Sciatic nerve (tissue), 2 donors: ENCODE results near the gene KRTAP29-1. TPM values are rescaled to one million over a fixed set of nuclear protein-coding genes. Genes with fewer than 3 reads are reported as not detected.
"Not testable (repeated sequence)": the region's sequence is repeated elsewhere in the genome, so short reads cannot be mapped to it uniquely, and the experiment has no call there.

ENCODE experiments used
- ATAC-seq: fragments of 200-7000 bp; cut with Tn5 transposase; one replicate; pipeline ENCODE4 v1.9.1; 2020; ENCODE audit warnings: mild to moderate bottlenecking, moderate library complexity
- DNase-seq: peaks from one replicate; pipeline ENCODE4 v3.0.0-alpha.2; 2020; ENCODE audit warnings: low spot score
- intact Hi-C: fragments of 100-400 bp; cut with DNase I; formaldehyde crosslinking; loops from one replicate; pipeline ENCODE4 v1.14.2; 2022
- total RNA-seq: library from RNA; stranded (reverse); fragmentation: NEBNext Ultra II Directional; extraction: Animal tissue kit (Norgen Biotek cat#: 25700); gene quantifications from one replicate; pipeline ENCODE4 v1.2.1, GENCODE V29; 2021
- donor health status: DM: no; HTN: no; CAD: no.
- donor health status: DM: no; HTN: no; CAD: no.

Gene KRTAP29-1
- total RNA-seq, 1 donor from 2014 or later: not detected

GRCh38 chr17:41258406-41258805 lies 44.2 kb downstream of the KRTAP29-1 start:
- ATAC-seq (no peak), DNase-seq (no peak)
- intact Hi-C loops: no loop called here

- no peak for ATAC-seq
- intact Hi-C loops: no loop called here
- no peak for DNase-seq
Measured at GRCh38 chr17:41256291-41256685, 46.4 kb downstream of the KRTAP29-1 start.

GRCh38 chr17:41255381-41256290 lies 47.0 kb downstream of the KRTAP29-1 start, which contains the start of gene KRTAP9-9:
TSS of gene KRTAP9-9 (plus strand) at chr17:41255384.
- DNase-seq, ATAC-seq, intact Hi-C loops: not testable (repeated sequence)

- intact Hi-C loops: no loop called here
- ATAC-seq (no peak), DNase-seq (no peak)
Measured at GRCh38 chr17:41254861-41255260, 47.8 kb downstream of the KRTAP29-1 start.

Other genes with a start within 250 kb of the KRTAP29-1 start
- not detected for gene KRTAP2-2, start 247.6 kb downstream of the KRTAP29-1 start, total RNA-seq
- not detected for gene KRTAP2-3, start 242.7 kb downstream of the KRTAP29-1 start, total RNA-seq
- not detected for gene KRTAP2-4, start 237.0 kb downstream of the KRTAP29-1 start, total RNA-seq
- gene KRTAP4-7, start 218.7 kb downstream of the KRTAP29-1 start, total RNA-seq: not detected
- not detected for gene KRTAP4-8, start 204.7 kb downstream of the KRTAP29-1 start, total RNA-seq
- gene KRTAP4-16, start 200.6 kb downstream of the KRTAP29-1 start, total RNA-seq: not detected
- gene KRTAP4-9, start 197.5 kb downstream of the KRTAP29-1 start, total RNA-seq: not detected
- not detected for gene KRTAP4-11, start 184.5 kb downstream of the KRTAP29-1 start, total RNA-seq
- not detected for gene KRTAP4-12, start 178.7 kb downstream of the KRTAP29-1 start, total RNA-seq
- not detected for gene KRTAP4-6, start 162.3 kb downstream of the KRTAP29-1 start, total RNA-seq
- not detected for gene KRTAP4-5, start 153.0 kb downstream of the KRTAP29-1 start, total RNA-seq
- not detected for gene KRTAP4-4, start 142.1 kb downstream of the KRTAP29-1 start, total RNA-seq
- not detected for gene KRTAP4-3, start 134.6 kb downstream of the KRTAP29-1 start, total RNA-seq
- gene KRTAP4-2, start 124.6 kb downstream of the KRTAP29-1 start, total RNA-seq: not detected
- not detected for gene KRTAP4-1, start 117.9 kb downstream of the KRTAP29-1 start, total RNA-seq
- not detected for gene KRTAP9-1, start 113.0 kb downstream of the KRTAP29-1 start, total RNA-seq
- gene KRTAP9-2, start 76.2 kb downstream of the KRTAP29-1 start, total RNA-seq: not detected
- not detected for gene KRTAP9-3, start 70.4 kb downstream of the KRTAP29-1 start, total RNA-seq
- not detected for gene KRTAP9-8, start 64.9 kb downstream of the KRTAP29-1 start, total RNA-seq
- not detected for gene KRTAP9-4, start 53.2 kb downstream of the KRTAP29-1 start, total RNA-seq
- not detected for gene KRTAP9-9, start 47.5 kb downstream of the KRTAP29-1 start, total RNA-seq
- not detected for gene KRTAP9-6, start 37.5 kb downstream of the KRTAP29-1 start, total RNA-seq
- not detected for gene KRTAP9-7, start 27.2 kb downstream of the KRTAP29-1 start, total RNA-seq
- gene KRTAP16-1, start 6.5 kb upstream of the KRTAP29-1 start, total RNA-seq: not detected
- not detected for gene KRTAP17-1, start 12.9 kb upstream of the KRTAP29-1 start, total RNA-seq
- gene KRT33A, start 48.0 kb upstream of the KRTAP29-1 start, total RNA-seq: not detected
- gene KRT33B, start 67.0 kb upstream of the KRTAP29-1 start, total RNA-seq: not detected
- gene KRT34, start 79.5 kb upstream of the KRTAP29-1 start, total RNA-seq: not detected
- not detected for gene KRT31, start 94.8 kb upstream of the KRTAP29-1 start, total RNA-seq
- gene KRT37, start 121.7 kb upstream of the KRTAP29-1 start, total RNA-seq: not detected
- gene KRT38, start 138.1 kb upstream of the KRTAP29-1 start, total RNA-seq: not detected
- gene KRT32, start 164.5 kb upstream of the KRTAP29-1 start, total RNA-seq: 0.67 TPM
- gene KRT35, start 178.3 kb upstream of the KRTAP29-1 start, total RNA-seq: 0.18 TPM
- not detected for gene KRT36, start 187.1 kb upstream of the KRTAP29-1 start, total RNA-seq
- gene KRT13, start 202.8 kb upstream of the KRTAP29-1 start, total RNA-seq: 0.62 TPM
- gene KRT15, start 216.0 kb upstream of the KRTAP29-1 start, total RNA-seq: 0.36 TPM
- gene KRT19, start 225.5 kb upstream of the KRTAP29-1 start, total RNA-seq: 94.1 TPM